Lower leg skin (tissue), 4 donors: Measurements from ENCODE around the gene FRMD7. TPM values are rescaled to one million over a fixed set of nuclear protein-coding genes. Genes with fewer than 3 reads are reported as not detected.

ENCODE experiments used
- DNase-seq, 2 donors: peaks; one replicate each; pipeline ENCODE4 v3.0.0-alpha.2; 2019; ENCODE audit warnings: low spot score in 2 of 2
- H3K4me3 ChIP-seq: fragments of 200-600 bp; sonication (generic); 2 replicates; pipeline ENCODE4 v1.5.1; 2017; ENCODE audit warnings: mild to moderate bottlenecking, low read depth; ENCODE audit not compliant: poor library complexity, severe bottlenecking
- POLR2A ChIP-seq, 2 donors: fragments of 450-650 bp; IDR thresholded peaks; one replicate each; pipeline ENCODE4 v1.6.1; 2016 to 2017; ENCODE audit warnings: antibody characterized with exemption in 2 of 2, mild to moderate bottlenecking in 1 of 2, moderate library complexity in 1 of 2
- WGBS, 2 donors: methylation state at CpG; one replicate each; pipeline ENCODE4 v1.1.5; 2018; 5-methylcytosine and 5-hydroxymethylcytosine counted together
- intact Hi-C: fragments of 100-400 bp; cut with DNase I; formaldehyde crosslinking; loops from one replicate; pipeline ENCODE4 v1.15.0; 2023; ENCODE audit warnings: low total_unique reads
- total RNA-seq, 4 donors: library from RNA; depleted of rRNA; stranded (reverse); fragments of >200 nt; gene quantifications; one replicate each; pipeline ENCODE4 v1.1.0, GENCODE V29; 2016
- TF ChIP-seq, protein P1 (sequence below), 3 donors: fragments of 450-650 bp; IDR thresholded peaks; one replicate each; pipeline ENCODE4 v1.5.1; 2016; ENCODE audit warnings: antibody characterized with exemption in 3 of 3, mild to moderate bottlenecking in 3 of 3, moderate library complexity in 2 of 3

FRMD7 gene
- total RNA-seq, 4 donors from 2014 or later = 0.13 to 0.88 TPM; not detected in 2

DNA sequence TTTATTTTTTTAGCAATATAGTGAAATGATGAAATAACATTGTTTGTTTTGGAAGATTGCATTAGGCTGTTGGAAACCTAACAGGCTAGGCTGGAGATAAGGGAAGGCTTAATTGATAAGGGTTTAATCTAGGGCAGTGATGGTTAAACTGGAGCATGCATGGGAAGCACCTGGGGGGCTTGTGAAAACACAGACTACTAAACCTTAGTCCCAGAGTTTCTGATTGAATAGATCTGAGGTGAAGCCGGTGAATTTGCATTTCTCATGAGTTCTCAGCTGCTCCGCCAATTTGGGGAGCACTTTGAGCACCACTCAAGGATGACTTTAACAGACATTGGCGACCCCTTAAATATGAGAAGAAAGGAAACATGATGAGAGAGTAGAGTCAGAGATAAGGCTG lies 93.2 kb downstream of the FRMD7 start:
- no peak for DNase-seq
- TF ChIP-seq, protein P1, sequence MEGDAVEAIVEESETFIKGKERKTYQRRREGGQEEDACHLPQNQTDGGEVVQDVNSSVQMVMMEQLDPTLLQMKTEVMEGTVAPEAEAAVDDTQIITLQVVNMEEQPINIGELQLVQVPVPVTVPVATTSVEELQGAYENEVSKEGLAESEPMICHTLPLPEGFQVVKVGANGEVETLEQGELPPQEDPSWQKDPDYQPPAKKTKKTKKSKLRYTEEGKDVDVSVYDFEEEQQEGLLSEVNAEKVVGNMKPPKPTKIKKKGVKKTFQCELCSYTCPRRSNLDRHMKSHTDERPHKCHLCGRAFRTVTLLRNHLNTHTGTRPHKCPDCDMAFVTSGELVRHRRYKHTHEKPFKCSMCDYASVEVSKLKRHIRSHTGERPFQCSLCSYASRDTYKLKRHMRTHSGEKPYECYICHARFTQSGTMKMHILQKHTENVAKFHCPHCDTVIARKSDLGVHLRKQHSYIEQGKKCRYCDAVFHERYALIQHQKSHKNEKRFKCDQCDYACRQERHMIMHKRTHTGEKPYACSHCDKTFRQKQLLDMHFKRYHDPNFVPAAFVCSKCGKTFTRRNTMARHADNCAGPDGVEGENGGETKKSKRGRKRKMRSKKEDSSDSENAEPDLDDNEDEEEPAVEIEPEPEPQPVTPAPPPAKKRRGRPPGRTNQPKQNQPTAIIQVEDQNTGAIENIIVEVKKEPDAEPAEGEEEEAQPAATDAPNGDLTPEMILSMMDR (IDR thresholded peaks at IDR 0.05) = no peak
- no peak for TF ChIP-seq POLR2A (IDR thresholded peaks at IDR 0.05)
- intact Hi-C loops = no loop called here
- no peak overlapping the region for H3K4me3 ChIP-seq
- 80 to 98% methylated on average over 3 of the region's 3 CpGs for WGBS, 2 donors

DNA sequence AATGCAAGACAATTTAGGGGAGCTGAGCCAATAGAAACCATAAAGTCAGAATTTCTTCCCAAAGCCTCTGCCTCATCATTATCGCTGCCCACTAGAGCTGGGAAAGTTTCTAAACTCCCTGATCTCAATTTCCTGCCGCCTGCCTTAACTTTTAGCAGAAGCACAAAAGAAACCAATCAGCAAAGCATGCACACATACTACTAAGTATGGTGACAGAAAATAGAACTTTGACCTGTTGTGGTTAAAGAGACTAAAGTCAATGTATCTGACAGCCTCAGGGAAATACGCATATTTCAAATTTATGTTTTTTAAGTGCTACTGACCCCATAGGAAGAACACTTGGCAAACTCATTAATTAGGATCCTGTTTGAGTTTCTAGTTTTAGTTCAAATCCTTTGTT lies 94.7 kb downstream of the FRMD7 start:
- intact Hi-C loops = no loop called here
- WGBS, 2 donors = 75 to 89% methylated on average over 3 of the region's 3 CpGs
- TF ChIP-seq, protein P1 (IDR thresholded peaks at IDR 0.05) = no peak
- TF ChIP-seq POLR2A (IDR thresholded peaks at IDR 0.05) = no peak
- H3K4me3 ChIP-seq = no peak overlapping the region
- DNase-seq = no peak

DNA sequence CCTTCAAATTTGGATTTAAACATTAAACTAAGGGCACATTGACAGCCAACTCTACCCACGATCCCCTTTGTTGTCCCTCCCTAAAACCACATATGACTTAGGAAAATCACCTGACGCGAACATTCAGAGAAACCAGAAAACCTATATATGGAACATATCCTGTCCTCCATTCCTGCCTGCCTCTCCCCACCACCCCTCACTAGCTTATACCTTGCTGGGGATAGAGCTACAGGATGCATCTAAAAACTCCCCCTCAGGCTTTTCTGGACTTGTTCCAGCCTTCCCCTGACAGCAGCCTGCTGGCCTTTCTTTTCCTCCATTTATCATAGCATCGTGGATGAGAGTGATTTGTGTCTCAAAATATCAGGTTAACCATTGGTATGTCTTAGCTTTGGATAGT lies 96.0 kb downstream of the FRMD7 start:
- H3K4me3 ChIP-seq = no peak overlapping the region
- TF ChIP-seq, protein P1 (IDR thresholded peaks at IDR 0.05) = no peak
- TF ChIP-seq POLR2A (IDR thresholded peaks at IDR 0.05) = no peak
- 54 to 72% methylated on average over 4 of the region's 4 CpGs for whole genome bisulfite sequencing, 2 donors
- DNase-seq = no peak
- intact Hi-C loops = no loop called here

DNA sequence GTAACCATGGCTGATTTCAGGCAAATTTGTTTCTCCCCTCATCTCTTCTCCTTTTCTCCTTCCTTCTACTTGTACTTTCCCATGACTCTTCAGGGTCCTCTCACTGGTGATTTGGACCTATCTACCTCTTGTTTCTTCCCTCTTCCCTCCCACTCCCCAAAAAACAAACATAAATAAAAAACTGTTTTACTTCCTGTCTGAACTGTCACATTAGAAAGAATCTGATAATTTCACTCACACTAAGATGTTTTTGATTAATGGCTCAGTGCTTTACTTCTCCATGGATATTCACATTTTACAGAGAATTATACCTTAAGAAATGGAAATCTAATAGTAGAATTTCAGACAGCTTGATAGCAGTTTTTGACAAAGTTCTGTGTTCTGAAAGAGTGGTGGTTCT lies 97.6 kb downstream of the FRMD7 start:
- DNase-seq = no peak
- H3K4me3 ChIP-seq = no peak overlapping the region
- no peak for TF ChIP-seq POLR2A (IDR thresholded peaks at IDR 0.05)
- TF ChIP-seq, protein P1 (IDR thresholded peaks at IDR 0.05) = no peak
- intact Hi-C loops = no loop called here

Other genes with a start within 250 kb of the FRMD7 start
- gene STK26, start 104.7 kb downstream of the FRMD7 start, total RNA-seq = 10 to 100 TPM in 3 of 4 donors, 1 to 10 TPM in 1; 7.0 to 17.2 (median 15.0) TPM
- gene RAP2C, start 91.4 kb upstream of the FRMD7 start, total RNA-seq = 10 to 100 TPM; 12.7 to 14.1 (median 13.6) TPM